Measurements from ENCODE around the gene SCIN.
A peak's percentile ranks its signal among the peaks of the same experiment; 100 is the strongest.
"Not testable (repeated sequence)": the region's sequence is repeated elsewhere in the genome, so short reads cannot be mapped to it uniquely, and the experiment has no call there.

SCIN gene

GRCh38 chr7:12670000-12670729 lies 99.6 kb downstream of the SCIN start:
- no peak overlapping the region for H3K18ac ChIP-seq (ENCODE audit: low read length)
- no peaks in the 10 kb centered on the region for H3K9me3 ChIP-seq (ENCODE audit: insufficient read depth, low read depth, low read length)

GRCh38 chr7:12670743-12671520 lies 100.4 kb downstream of the SCIN start:
- Histone ChIP-seq H2BK12ac (ENCODE audit: low read length) (no peak overlapping the region), H3K18ac (ENCODE audit: low read length) (no peak overlapping the region), H3K23ac (ENCODE audit: low read length) (no peak overlapping the region), H3K9ac (ENCODE audit: low read length) (no peak overlapping the region), H2BK120ac (ENCODE audit: insufficient read depth, low read length, poor library complexity) (no peak overlapping the region), H2BK5ac (ENCODE audit: low read depth, low read length, poor library complexity) (no peak overlapping the region), H3K27me3 (ENCODE audit: insufficient read depth, low read length) (no peaks in the 10 kb centered on the region), H4K12ac (ENCODE audit: low read depth, low read length) (no peak overlapping the region), H3K4me2 (ENCODE audit: low read length) (no peak overlapping the region), H3K4ac (ENCODE audit: low read depth, low read length) (no peak overlapping the region), H3K27ac (ENCODE audit: low read depth, low read length) (no peak overlapping the region), H3K79me2 (ENCODE audit: control insufficient read depth, insufficient read depth, low read length, poor library complexity) (no peaks in the 10 kb centered on the region), H3K14ac (ENCODE audit: low read length) (no peak overlapping the region), H3K79me1 (ENCODE audit: low read length) (no peaks in the 10 kb centered on the region), H3K9me3 (ENCODE audit: insufficient read depth, low read depth, low read length) (peaks cover 4% of the 10 kb centered on the region), H3K4me3 (ENCODE audit: low read depth, low read length) (no peak overlapping the region), H4K91ac (ENCODE audit: low read depth, low read length) (no peak overlapping the region), H3K36me3 (ENCODE audit: control insufficient read depth in 1 of 2, insufficient read depth in 2 of 2, low read length in 2 of 2) (no peaks in the 10 kb centered on the region), H2AFZ (ENCODE audit: insufficient read depth, low read length, poor library complexity) (no peak overlapping the region), H2AK5ac (ENCODE audit: low read length) (no peak overlapping the region), H3K4me1 (ENCODE audit: control insufficient read depth in 1 of 2, insufficient read depth in 2 of 2, low read length in 2 of 2) (no peaks in the 10 kb centered on the region), H4K8ac (ENCODE audit: low read depth, low read length) (no peak overlapping the region)
- no peak for DNase-seq
- WGBS (ENCODE audit: extremely low coverage, insufficient coverage, insufficient read length) = no CpG with 5 or more reads among the region's 6 CpGs

More at GRCh38 chr7:12670000-12670729, 99.6 kb downstream of the SCIN start:
- no CpG with 5 or more reads among the region's 1 CpG for WGBS (ENCODE audit: extremely low coverage, insufficient coverage, insufficient read length)
- Histone ChIP-seq H3K9ac (ENCODE audit: low read length) (no peak overlapping the region), H3K27me3 (ENCODE audit: insufficient read depth, low read length) (no peaks in the 10 kb centered on the region), H3K4ac (ENCODE audit: low read depth, low read length) (no peak overlapping the region), H3K79me2 (ENCODE audit: control insufficient read depth, insufficient read depth, low read length, poor library complexity) (no peaks in the 10 kb centered on the region), H3K4me3 (ENCODE audit: low read depth, low read length) (no peak overlapping the region), H2AK5ac (ENCODE audit: low read length) (no peak overlapping the region), H3K23ac (ENCODE audit: low read length) (no peak overlapping the region), H2BK5ac (ENCODE audit: low read depth, low read length, poor library complexity) (no peak overlapping the region), H3K79me1 (ENCODE audit: low read length) (no peaks in the 10 kb centered on the region), H4K8ac (ENCODE audit: low read depth, low read length) (no peak overlapping the region), H2AFZ (ENCODE audit: insufficient read depth, low read length, poor library complexity) (no peak overlapping the region), H3K14ac (ENCODE audit: low read length) (no peak overlapping the region), H3K27ac (ENCODE audit: low read depth, low read length) (no peak overlapping the region), H4K12ac (ENCODE audit: low read depth, low read length) (no peak overlapping the region), H3K4me2 (ENCODE audit: low read length) (no peak overlapping the region), H4K91ac (ENCODE audit: low read depth, low read length) (no peak overlapping the region), H2BK12ac (ENCODE audit: low read length) (no peak overlapping the region), H3K4me1 (ENCODE audit: control insufficient read depth in 1 of 2, insufficient read depth in 2 of 2, low read length in 2 of 2) (no peaks in the 10 kb centered on the region), H3K36me3 (ENCODE audit: control insufficient read depth in 1 of 2, insufficient read depth in 2 of 2, low read length in 2 of 2) (no peaks in the 10 kb centered on the region), H2BK120ac (ENCODE audit: insufficient read depth, low read length, poor library complexity) (no peak overlapping the region)
- no peak for DNase-seq

- H3K36me3 ChIP-seq (ENCODE audit: control insufficient read depth in 1 of 2, insufficient read depth in 2 of 2, low read length in 2 of 2); H2AFZ ChIP-seq (ENCODE audit: insufficient read depth, low read length, poor library complexity); H3K9ac ChIP-seq (ENCODE audit: low read length); H3K79me1 ChIP-seq (ENCODE audit: low read length); H3K4ac ChIP-seq (ENCODE audit: low read depth, low read length); H3K27me3 ChIP-seq (ENCODE audit: insufficient read depth, low read length); H3K9me3 ChIP-seq (ENCODE audit: insufficient read depth, low read depth, low read length); H3K79me2 ChIP-seq (ENCODE audit: control insufficient read depth, insufficient read depth, low read length, poor library complexity); DNase-seq; H3K4me1 ChIP-seq (ENCODE audit: control insufficient read depth in 1 of 2, insufficient read depth in 2 of 2, low read length in 2 of 2); H3K4me2 ChIP-seq (ENCODE audit: low read length); H3K4me3 ChIP-seq (ENCODE audit: low read depth, low read length); H2BK5ac ChIP-seq (ENCODE audit: low read depth, low read length, poor library complexity); H2AK5ac ChIP-seq (ENCODE audit: low read length); H3K27ac ChIP-seq (ENCODE audit: low read depth, low read length); H2BK12ac ChIP-seq (ENCODE audit: low read length); H3K14ac ChIP-seq (ENCODE audit: low read length); H4K8ac ChIP-seq (ENCODE audit: low read depth, low read length); H4K91ac ChIP-seq (ENCODE audit: low read depth, low read length); H4K12ac ChIP-seq (ENCODE audit: low read depth, low read length); H2BK120ac ChIP-seq (ENCODE audit: insufficient read depth, low read length, poor library complexity); H3K23ac ChIP-seq (ENCODE audit: low read length); H3K18ac ChIP-seq (ENCODE audit: low read length): not testable (repeated sequence)
- WGBS (ENCODE audit: extremely low coverage, insufficient coverage, insufficient read length) = no CpG with 5 or more reads among the region's 7 CpGs
These were observed 102.9 kb downstream of the SCIN start for GRCh38 chr7:12673436-12673835.

- H2BK120ac ChIP-seq (ENCODE audit: insufficient read depth, low read length, poor library complexity) = no peak overlapping the region
These were observed 103.5 kb downstream of the SCIN start for GRCh38 chr7:12674053-12674452.

More at GRCh38 chr7:12674053-12674452, 103.5 kb downstream of the SCIN start:
- Histone ChIP-seq H3K4me2 (ENCODE audit: low read length) (no peak overlapping the region), H2BK12ac (ENCODE audit: low read length) (no peak overlapping the region), H2AK5ac (ENCODE audit: low read length) (no peak overlapping the region), H3K23ac (ENCODE audit: low read length) (no peak overlapping the region), H3K36me3 (ENCODE audit: control insufficient read depth in 1 of 2, insufficient read depth in 2 of 2, low read length in 2 of 2) (no peaks in the 10 kb centered on the region), H3K27ac (ENCODE audit: low read depth, low read length) (no peak overlapping the region), H2AFZ (ENCODE audit: insufficient read depth, low read length, poor library complexity) (no peak overlapping the region), H3K4ac (ENCODE audit: low read depth, low read length) (no peak overlapping the region), H3K18ac (ENCODE audit: low read length) (no peak overlapping the region), H3K79me1 (ENCODE audit: low read length) (no peaks in the 10 kb centered on the region), H4K8ac (ENCODE audit: low read depth, low read length) (no peak overlapping the region), H4K91ac (ENCODE audit: low read depth, low read length) (no peak overlapping the region), H3K9me3 (ENCODE audit: insufficient read depth, low read depth, low read length) (peaks cover 4% of the 10 kb centered on the region), H2BK5ac (ENCODE audit: low read depth, low read length, poor library complexity) (no peak overlapping the region), H3K27me3 (ENCODE audit: insufficient read depth, low read length) (no peaks in the 10 kb centered on the region), H3K4me3 (ENCODE audit: low read depth, low read length) (no peak overlapping the region), H3K9ac (ENCODE audit: low read length) (no peak overlapping the region), H4K12ac (ENCODE audit: low read depth, low read length) (no peak overlapping the region), H3K79me2 (ENCODE audit: control insufficient read depth, insufficient read depth, low read length, poor library complexity) (no peaks in the 10 kb centered on the region), H3K4me1 (ENCODE audit: control insufficient read depth in 1 of 2, insufficient read depth in 2 of 2, low read length in 2 of 2) (no peaks in the 10 kb centered on the region), H3K14ac (ENCODE audit: low read length) (no peak overlapping the region)
- DNase-seq = peak; percentile 42 to 79
- WGBS (ENCODE audit: extremely low coverage, insufficient coverage, insufficient read length) = no CpG with 5 or more reads among the region's 2 CpGs

Data from trophoblast cell (in vitro differentiated cells and primary cell).